HepG2 (cell line): ENCODE measurements around the gene TMCO4. TPM values are rescaled to one million over a fixed set of nuclear protein-coding genes. Genes with fewer than 3 reads are reported as not detected.

Experiments used
- ATAC-seq: fragments of 200-7000 bp; cut with Tn5 transposase; 3 replicates; pipeline ENCODE4 v1.9.1; 2020; ENCODE audit warnings: mild to moderate bottlenecking, moderate library complexity
- BruUV-seq: library from RNA; stranded (reverse); fragments of 400-500 nt; replicated peaks from 2 replicates; lab custom pipeline; 2021; lab: Mats Ljungman, UMichigan
- CTCF ChIA-PET: fragments of 300-600 bp; formaldehyde crosslinking; extraction: SDS; loops from one replicate; lab custom pipeline; 2021; ENCODE audit warnings: low total read pairs, inconsistent platforms, low intra/inter-chr PET ratio; lab: Yijun Ruan, JAX
- POLR2A ChIA-PET: fragments of 350-600 bp; sonication (Branson Sonifier 250); formaldehyde crosslinking; loops from one replicate; lab custom pipeline; 2020; ENCODE audit warnings: antibody characterized with exemption, inconsistent platforms; lab: Yijun Ruan, JAX
- DNase-seq: peaks from one replicate; pipeline ENCODE4 v3.0.0-alpha.2; 2015; ENCODE audit warnings: low spot score
- FAIRE-seq: peaks from 3 replicates; lab custom pipeline; 2011; peaks lifted over from hg19 to GRCh38; lab: Jason Lieb, UNC
- H2AFZ ChIP-seq: one replicate; pipeline ENCODE4 v1.6.1; 2011; ENCODE audit warnings: low read length, inconsistent platforms
- H3K27ac ChIP-seq: fragments of 300-600 bp; 3 replicates; pipeline ENCODE4 v1.8.0; 2011; ENCODE audit warnings: mixed run types, mild to moderate bottlenecking, mixed read lengths, low read length, inconsistent platforms; ENCODE audit not compliant: insufficient read depth; ENCODE audit errors: extremely low read length
- H3K27me3 ChIP-seq, 2 experiments: fragments of 200-600 bp in 1 of 2; 2 replicates in 1 of 2; 3 replicates in 1 of 2; pipeline versions ENCODE4 v1.6.0 to v1.8.0; 2011; ENCODE audit warnings: low read length in 2 of 2, mild to moderate bottlenecking in 2 of 2, moderate library complexity in 2 of 2, inconsistent platforms in 1 of 2; ENCODE audit not compliant: insufficient read depth in 2 of 2, control insufficient read depth in 1 of 2
- H3K36me3 ChIP-seq, 2 experiments: fragments of 200-600 bp in 1 of 2; replicated peaks in 1 of 2; 2 replicates in 1 of 2; 3 replicates in 1 of 2; pipeline versions ENCODE4 v1.5.1 to v1.8.0; 2011; ENCODE audit warnings: low read length in 2 of 2, inconsistent platforms in 1 of 2; ENCODE audit not compliant: insufficient read depth in 2 of 2, control insufficient read depth in 1 of 2
- H3K4me1 ChIP-seq: 2 replicates; pipeline ENCODE4 v1.5.1; 2012; ENCODE audit warnings: low read length, inconsistent platforms; ENCODE audit not compliant: insufficient read depth
- H3K4me2 ChIP-seq: 2 replicates; pipeline ENCODE4 v1.6.0; 2011; ENCODE audit warnings: low read depth, low read length, inconsistent platforms
- H3K4me3 ChIP-seq, 3 experiments: fragments of 200-600 bp in 1 of 3; sonication (generic), shearing (Covaris generic) in 1 of 3; replicated peaks in 1 of 3; 2 replicates each; pipeline ENCODE4 v1.5.1; 2011 to 2016; ENCODE audit warnings: low read length in 3 of 3, inconsistent platforms in 2 of 3, low read depth in 2 of 3, mild to moderate bottlenecking in 2 of 3, control low read depth in 1 of 3, mixed read lengths in 1 of 3; ENCODE audit not compliant: insufficient read depth in 1 of 3
- H3K79me2 ChIP-seq: one replicate; pipeline ENCODE4 v1.6.1; 2011; ENCODE audit warnings: low read length, inconsistent platforms; ENCODE audit not compliant: insufficient read depth
- H3K9ac ChIP-seq: 2 replicates; pipeline ENCODE4 v1.6.0; 2011; ENCODE audit warnings: mild to moderate bottlenecking, low read depth, low read length, inconsistent platforms; ENCODE audit not compliant: insufficient read depth
- H3K9me3 ChIP-seq: 2 replicates; pipeline ENCODE4 v1.5.1; 2012; ENCODE audit warnings: mild to moderate bottlenecking, low read length
- H4K20me1 ChIP-seq: 2 replicates; pipeline ENCODE4 v1.6.0; 2011; ENCODE audit warnings: inconsistent platforms, mild to moderate bottlenecking, low read length, moderate library complexity; ENCODE audit not compliant: insufficient read depth
- ARHGAP35 ChIP-seq: sonication (generic); formaldehyde crosslinking; IDR thresholded peaks from 2 replicates; pipeline ENCODE4 v1.9.0; 2022; ENCODE audit warnings: mild to moderate bottlenecking, inconsistent platforms, moderate library complexity, missing genetic modification reagents, borderline replicate concordance
- BRCA1 ChIP-seq: sonication (generic); formaldehyde crosslinking; IDR thresholded peaks from 2 replicates; pipeline ENCODE4 v1.4.0; 2020; ENCODE audit warnings: missing genetic modification reagents
- GTF2F1 ChIP-seq: fragments of 150-350 bp; IDR thresholded peaks from 2 replicates; pipeline ENCODE4 v1.6.1; 2014; ENCODE audit warnings: low read length
- HNF4G ChIP-seq, 2 experiments: sonication (generic) in 1 of 2; formaldehyde crosslinking in 1 of 2; IDR thresholded peaks; 2 replicates each; pipeline versions ENCODE4 v1.4.0 to v1.6.1; 2011 to 2020; ENCODE audit warnings: borderline replicate concordance in 2 of 2, low read depth in 2 of 2, mild to moderate bottlenecking in 2 of 2, low read length in 1 of 2, missing genetic modification reagents in 1 of 2, moderate library complexity in 1 of 2
- IRF2 ChIP-seq: IDR thresholded peaks from 2 replicates; pipeline ENCODE4 v1.6.1; 2018; ENCODE audit warnings: missing genetic modification reagents, missing compliant biosample characterization
- KDM6A ChIP-seq: IDR thresholded peaks from 2 replicates; pipeline ENCODE4 v1.6.1; 2016; ENCODE audit warnings: low read depth
- PHF21A ChIP-seq: sonication (generic); formaldehyde crosslinking; IDR thresholded peaks from 2 replicates; pipeline ENCODE4 v1.5.0; 2020; ENCODE audit warnings: mild to moderate bottlenecking, missing genetic modification reagents
- RBM39 ChIP-seq: fragments of 200-400 bp; formaldehyde crosslinking; IDR thresholded peaks from one replicate; pipeline ENCODE4 v1.6.1; 2018; ENCODE audit warnings: antibody characterized with exemption, mild to moderate bottlenecking, low read depth, low read length; ENCODE audit not compliant: poor library complexity, severe bottlenecking
- SOX13 ChIP-seq, 3 experiments: fragments of 450-650 bp in 1 of 3; sonication (generic) in 1 of 3; formaldehyde crosslinking in 1 of 3; IDR thresholded peaks in 2 of 3; conservative IDR thresholded peaks in 1 of 3; 2 replicates each; pipeline versions ENCODE4 v1.5.0 to v1.6.1; 2016 to 2020; ENCODE audit warnings: antibody characterized with exemption in 1 of 3, mild to moderate bottlenecking in 1 of 3, missing compliant biosample characterization in 1 of 3, missing genetic modification reagents in 1 of 3, moderate library complexity in 1 of 3
- SRF ChIP-seq: IDR thresholded peaks from 2 replicates; pipeline ENCODE4 v1.6.1; 2011; ENCODE audit warnings: mild to moderate bottlenecking, low read depth, low read length, moderate library complexity
- SSRP1 ChIP-seq: IDR thresholded peaks from 2 replicates; pipeline ENCODE4 v1.6.1; 2016; ENCODE audit warnings: control low read depth
- YEATS4 ChIP-seq: sonication (generic); formaldehyde crosslinking; IDR thresholded peaks from 2 replicates; pipeline ENCODE4 v1.4.0; 2020; ENCODE audit warnings: missing genetic modification reagents, borderline replicate concordance
- ZBTB26 ChIP-seq: IDR thresholded peaks from 2 replicates; pipeline ENCODE4 v1.6.1; 2016; ENCODE audit warnings: missing compliant biosample characterization, missing genetic modification reagents, borderline replicate concordance
- ZNF138 ChIP-seq: sonication (generic); formaldehyde crosslinking; IDR thresholded peaks from 2 replicates; pipeline ENCODE4 v1.5.0; 2020; ENCODE audit warnings: mild to moderate bottlenecking, low read depth, missing genetic modification reagents
- ZNF326 ChIP-seq: sonication (generic); formaldehyde crosslinking; IDR thresholded peaks from 2 replicates; pipeline ENCODE4 v1.4.0; 2020; ENCODE audit warnings: missing genetic modification reagents, borderline replicate concordance
- ZNF383 ChIP-seq: sonication (generic); formaldehyde crosslinking; IDR thresholded peaks from 2 replicates; pipeline ENCODE4 v1.4.0; 2020; ENCODE audit warnings: missing genetic modification reagents, mild to moderate bottlenecking, borderline replicate concordance
- ZNF616 ChIP-seq: sonication (generic); formaldehyde crosslinking; IDR thresholded peaks from 2 replicates; pipeline ENCODE4 v1.5.0; 2020; ENCODE audit warnings: low read depth, mild to moderate bottlenecking, missing genetic modification reagents
- ZNF75D ChIP-seq: sonication (generic); formaldehyde crosslinking; IDR thresholded peaks from 2 replicates; pipeline ENCODE4 v1.8.1; 2023; ENCODE audit warnings: missing genetic modification reagents, mild to moderate bottlenecking, borderline replicate concordance
- ZNF776 ChIP-seq: sonication (generic); formaldehyde crosslinking; IDR thresholded peaks from 2 replicates; pipeline ENCODE4 v1.4.0; 2020; ENCODE audit warnings: mild to moderate bottlenecking, missing genetic modification reagents
- ZNF788 ChIP-seq: sonication (generic); formaldehyde crosslinking; IDR thresholded peaks from 2 replicates; pipeline ENCODE4 v1.5.0; 2020; ENCODE audit warnings: mild to moderate bottlenecking, missing genetic modification reagents, borderline replicate concordance
- WGBS: methylation state at CpG from one replicate; pipeline ENCODE4 v1.1.6; 2017; ENCODE audit warnings: low lambda C conversion rate; 5-methylcytosine and 5-hydroxymethylcytosine counted together
- in situ Hi-C: cut with HindIII; loops from 2 replicates; pipeline ENCODE4 v1.10.0; 2017; ENCODE audit warnings: low pct_unique_long_range_greater_than_20kb; ENCODE audit not compliant: extremely low pct_ligation_motif_present
- intact Hi-C: fragments of 100-400 bp; cut with micrococcal nuclease; formaldehyde crosslinking; loops from one replicate; pipeline ENCODE4 v1.10.0; 2022; ENCODE audit not compliant: unreplicated experiment
- polyA plus RNA-seq, 8 experiments: library from polyadenylated mRNA; depleted of rRNA in 3 of 8; stranded (reverse) in 7 of 8; unstranded in 1 of 8; fragments of >200 nt; fragmentation: Illumina TruSeq in 4 of 8; extraction: Trizol in 4 of 8; gene quantifications; 2 replicates each; pipeline versions ENCODE4 v1.2.1 to v1.2.3, GENCODE V29; 2011 to 2016; ENCODE audit warnings: low read depth in 4 of 8, missing spikeins in 1 of 8, mixed read lengths in 1 of 8; ENCODE audit not compliant: insufficient read depth in 1 of 8
- total RNA-seq, 5 experiments: library from RNA; depleted of rRNA; stranded (reverse); fragments of >200 nt; fragmentation: Illumina TruSeq; extraction: Trizol; gene quantifications; 2 replicates each; pipeline ENCODE4 v1.2.3, GENCODE V29; 2016; ENCODE audit warnings: low read depth in 1 of 5

The TMCO4 gene
- total and polyA plus RNA-seq, 2 of the 13 experiments (the other 11 are each of a cell fraction or from before 2014, with no cell fraction given), result 2.1 to 4.1 TPM

GRCh38 chr1:19765623-19766022 lies 34.1 kb downstream of the TMCO4 start:
- ATAC-seq (no peak), FAIRE-seq (no peak)

More at GRCh38 chr1:19765623-19766022, 34.1 kb downstream of the TMCO4 start:
- Histone ChIP-seq H3K4me1 (no peaks in the 10 kb centered on the region), H3K79me2 (no peaks in the 10 kb centered on the region), H3K27ac (no peak overlapping the region), H3K4me2 (no peak overlapping the region), H4K20me1 (no peaks in the 10 kb centered on the region), H2AFZ (no peak overlapping the region), H3K9me3 (no peaks in the 10 kb centered on the region), H3K36me3 (no peaks in the 10 kb centered on the region), H3K27me3 (no peaks in the 10 kb centered on the region; a peak in 1 of 5 replicates), H3K9ac (no peak overlapping the region), H3K4me3 (no peak overlapping the region)
- TF ChIP-seq HNF4G (IDR thresholded peaks at IDR 0.05; ENCODE audit: borderline replicate concordance, low read depth, low read length) (no peak), HNF4G (CRISPR knock-in tag; IDR thresholded peaks at IDR 0.05; ENCODE audit: borderline replicate concordance, low read depth) (no peak), ZNF788 (CRISPR knock-in tag) (no peak), KDM6A (CRISPR knock-in tag) (no peak), ZNF75D (CRISPR knock-in tag) (no peak), ZNF383 (CRISPR knock-in tag) (no peak), ZNF776 (CRISPR knock-in tag) (no peak), ZNF616 (no peak), GTF2F1 (no peak), SRF (no peak), IRF2 (CRISPR knock-in tag) (no peak), PHF21A (CRISPR knock-in tag) (no peak), YEATS4 (CRISPR knock-in tag) (no peak), BRCA1 (CRISPR knock-in tag) (no peak), ZNF138 (CRISPR knock-in tag) (no peak), RBM39 (no peak), ARHGAP35 (CRISPR knock-in tag) (no peak), ZBTB26 (CRISPR knock-in tag) (no peak), SSRP1 (CRISPR knock-in tag) (no peak), ZNF326 (CRISPR knock-in tag) (no peak), SOX13 (IDR thresholded peaks at IDR 0.05) (no peak), SOX13 (CRISPR knock-in tag; conservative IDR thresholded peaks at IDR 0.05 in 1 of 2, IDR thresholded peaks at IDR 0.05 in 1 of 2) (no peak)
- intact Hi-C loops (no loop called here), in situ Hi-C loops (no loop called here)
- 85% methylated on average over 10 of the region's 10 CpGs for WGBS
- no TSS peak for BruUV-seq
- ChIA-PET POLR2A (no interaction called here), CTCF (no interaction called here)
- DNase-seq, result no peak
